A673 (cell line): ENCODE measurements around the gene PPM1F. TPM values are rescaled to one million over a fixed set of nuclear protein-coding genes. Genes with fewer than 3 reads are reported as not detected.

Experiments used
- BruUV-seq: library from RNA; stranded (reverse); fragments of 400-500 nt; replicated peaks from 2 replicates; lab custom pipeline; 2021; lab: Mats Ljungman, UMichigan
- CTCF ChIA-PET: fragments of 300-600 bp; sonication (Branson Sonifier 250); formaldehyde crosslinking; loops from one replicate; lab custom pipeline; 2022; ENCODE audit warnings: antibody characterized with exemption; lab: Charles Lee
- POLR2A ChIA-PET: fragments of 300-600 bp; sonication (Branson Sonifier 250); formaldehyde crosslinking; loops from one replicate; lab custom pipeline; 2022; ENCODE audit warnings: antibody characterized with exemption; ENCODE audit not compliant: low non-redundant PET; lab: Charles Lee
- DNase-seq: peaks from one replicate; pipeline ENCODE4 v3.0.0-alpha.2; 2015; ENCODE audit warnings: low spot score
- H3K27ac ChIP-seq: fragments of 200-600 bp; sonication (generic); 2 replicates; pipeline ENCODE4 v1.5.1; 2016; ENCODE audit warnings: mixed run types, low read depth, mild to moderate bottlenecking, mixed read lengths, antibody characterized with exemption, low read length; ENCODE audit not compliant: poor library complexity, severe bottlenecking
- H3K27me3 ChIP-seq: fragments of 200-600 bp; sonication (generic); replicated peaks from 2 replicates; pipeline ENCODE4 v1.6.1; 2017; ENCODE audit warnings: mixed run types, low read depth, mild to moderate bottlenecking, mixed read lengths, antibody characterized with exemption, low read length; ENCODE audit not compliant: insufficient read depth, poor library complexity
- H3K36me3 ChIP-seq: fragments of 200-600 bp; sonication (generic); 2 replicates; pipeline ENCODE4 v1.6.1; 2016; ENCODE audit warnings: mixed run types, mild to moderate bottlenecking, mixed read lengths, antibody characterized with exemption, low read length; ENCODE audit not compliant: insufficient read depth, poor library complexity, severe bottlenecking
- H3K4me1 ChIP-seq: fragments of 200-600 bp; sonication (generic); 2 replicates; pipeline ENCODE4 v1.6.1; 2017; ENCODE audit warnings: mixed run types, mild to moderate bottlenecking, mixed read lengths, antibody characterized with exemption, low read length; ENCODE audit not compliant: insufficient read depth, poor library complexity, severe bottlenecking
- H3K4me3 ChIP-seq: fragments of 200-600 bp; sonication (generic); 2 replicates; pipeline ENCODE4 v1.5.1; 2016; ENCODE audit warnings: low read depth, mixed run types, mild to moderate bottlenecking, mixed read lengths, low read length; ENCODE audit not compliant: poor library complexity, severe bottlenecking
- H3K9me3 ChIP-seq: fragments of 200-600 bp; sonication (generic); 2 replicates; pipeline ENCODE4 v1.6.1; 2016; ENCODE audit warnings: mixed run types, low read depth, mild to moderate bottlenecking, mixed read lengths, antibody characterized with exemption, low read length; ENCODE audit not compliant: poor library complexity, severe bottlenecking
- EZH2 ChIP-seq: fragments of 200-600 bp; sonication (generic); IDR thresholded peaks from 2 replicates; pipeline ENCODE4 v1.6.1; 2017; ENCODE audit warnings: borderline replicate concordance, low read depth, mild to moderate bottlenecking, mixed read lengths, antibody characterized with exemption, low read length; ENCODE audit not compliant: poor library complexity, severe bottlenecking
- intact Hi-C: fragments of 100-400 bp; cut with micrococcal nuclease; formaldehyde crosslinking; loops from one replicate; pipeline ENCODE4 v1.10.0; 2022; ENCODE audit not compliant: unreplicated experiment
- total RNA-seq: library from RNA; stranded (reverse); gene quantifications from 2 replicates; pipeline ENCODE4 v1.2.3, GENCODE V29; 2021
- TF ChIP-seq, protein P1 (sequence below): fragments of 300-800, 200-600 bp; sonication (generic); conservative IDR thresholded peaks from 2 replicates; pipeline ENCODE4 v1.5.1; 2017; ENCODE audit warnings: low read depth, mild to moderate bottlenecking, antibody characterized with exemption, low read length, moderate library complexity, mixed read lengths

PPM1F gene
- total RNA-seq, 1 experiment from 2014 or later = 101 TPM

GRCh38 chr22:21948824-21949568 is 3.7 kb downstream of the PPM1F start:
- Histone ChIP-seq H3K27me3 (no peaks in the 10 kb centered on the region), H3K9me3 (no peaks in the 10 kb centered on the region), H3K36me3 (peaks cover 16% of the 10 kb centered on the region), H3K4me1 (peaks cover 45% of the 10 kb centered on the region), H3K27ac (peak overlapping the region; percentile 62), H3K4me3 (no peak overlapping the region)
- POLR2A ChIA-PET = no interaction called here
- no peak for TF ChIP-seq EZH2
- TF ChIP-seq, protein P1, sequence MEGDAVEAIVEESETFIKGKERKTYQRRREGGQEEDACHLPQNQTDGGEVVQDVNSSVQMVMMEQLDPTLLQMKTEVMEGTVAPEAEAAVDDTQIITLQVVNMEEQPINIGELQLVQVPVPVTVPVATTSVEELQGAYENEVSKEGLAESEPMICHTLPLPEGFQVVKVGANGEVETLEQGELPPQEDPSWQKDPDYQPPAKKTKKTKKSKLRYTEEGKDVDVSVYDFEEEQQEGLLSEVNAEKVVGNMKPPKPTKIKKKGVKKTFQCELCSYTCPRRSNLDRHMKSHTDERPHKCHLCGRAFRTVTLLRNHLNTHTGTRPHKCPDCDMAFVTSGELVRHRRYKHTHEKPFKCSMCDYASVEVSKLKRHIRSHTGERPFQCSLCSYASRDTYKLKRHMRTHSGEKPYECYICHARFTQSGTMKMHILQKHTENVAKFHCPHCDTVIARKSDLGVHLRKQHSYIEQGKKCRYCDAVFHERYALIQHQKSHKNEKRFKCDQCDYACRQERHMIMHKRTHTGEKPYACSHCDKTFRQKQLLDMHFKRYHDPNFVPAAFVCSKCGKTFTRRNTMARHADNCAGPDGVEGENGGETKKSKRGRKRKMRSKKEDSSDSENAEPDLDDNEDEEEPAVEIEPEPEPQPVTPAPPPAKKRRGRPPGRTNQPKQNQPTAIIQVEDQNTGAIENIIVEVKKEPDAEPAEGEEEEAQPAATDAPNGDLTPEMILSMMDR = no peak
- CTCF ChIA-PET = interaction anchor here (1.2 kb wide), 1 partner anchor 10 kb away, joined by 4 read pairs; no protein-coding TSS in a partner anchor
- no peak for DNase-seq
- BruUV-seq = no TSS peak
- intact Hi-C loops = no loop called here

DNA sequence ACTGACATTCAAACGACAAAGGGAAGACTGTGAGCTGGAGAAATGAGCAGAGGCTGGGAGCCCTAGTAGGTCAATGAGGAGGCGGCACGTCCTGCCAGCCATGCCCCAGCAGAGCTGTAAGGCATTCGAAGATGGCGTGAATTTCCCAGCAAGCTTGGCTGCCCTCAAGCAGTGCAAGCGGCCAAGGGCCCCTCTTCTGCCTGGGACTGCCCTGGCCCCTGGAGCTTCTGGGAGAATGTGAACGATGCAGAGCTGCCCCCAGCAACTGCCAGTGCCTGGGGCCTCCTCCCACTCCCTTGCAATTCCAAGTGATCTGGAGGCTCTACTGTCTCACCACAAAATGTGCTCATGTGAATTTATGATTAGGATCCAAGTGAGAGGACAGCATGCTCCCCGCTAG is 4.3 kb downstream of the PPM1F start:
- TF ChIP-seq, protein P1 = no peak
- no peak for TF ChIP-seq EZH2
- Histone ChIP-seq H3K4me3 (no peak overlapping the region), H3K4me1 (peaks cover 51% of the 10 kb centered on the region), H3K9me3 (no peaks in the 10 kb centered on the region), H3K36me3 (peaks cover 22% of the 10 kb centered on the region), H3K27ac (peak overlapping the region; percentile 62), H3K27me3 (no peaks in the 10 kb centered on the region)
- BruUV-seq = no TSS peak
- POLR2A ChIA-PET = no interaction called here
- intact Hi-C loops = no loop called here
- CTCF ChIA-PET = interaction anchor here (1.2 kb wide), 1 partner anchor 10 kb away, joined by 4 read pairs; no protein-coding TSS in a partner anchor
- DNase-seq = no peak

DNA sequence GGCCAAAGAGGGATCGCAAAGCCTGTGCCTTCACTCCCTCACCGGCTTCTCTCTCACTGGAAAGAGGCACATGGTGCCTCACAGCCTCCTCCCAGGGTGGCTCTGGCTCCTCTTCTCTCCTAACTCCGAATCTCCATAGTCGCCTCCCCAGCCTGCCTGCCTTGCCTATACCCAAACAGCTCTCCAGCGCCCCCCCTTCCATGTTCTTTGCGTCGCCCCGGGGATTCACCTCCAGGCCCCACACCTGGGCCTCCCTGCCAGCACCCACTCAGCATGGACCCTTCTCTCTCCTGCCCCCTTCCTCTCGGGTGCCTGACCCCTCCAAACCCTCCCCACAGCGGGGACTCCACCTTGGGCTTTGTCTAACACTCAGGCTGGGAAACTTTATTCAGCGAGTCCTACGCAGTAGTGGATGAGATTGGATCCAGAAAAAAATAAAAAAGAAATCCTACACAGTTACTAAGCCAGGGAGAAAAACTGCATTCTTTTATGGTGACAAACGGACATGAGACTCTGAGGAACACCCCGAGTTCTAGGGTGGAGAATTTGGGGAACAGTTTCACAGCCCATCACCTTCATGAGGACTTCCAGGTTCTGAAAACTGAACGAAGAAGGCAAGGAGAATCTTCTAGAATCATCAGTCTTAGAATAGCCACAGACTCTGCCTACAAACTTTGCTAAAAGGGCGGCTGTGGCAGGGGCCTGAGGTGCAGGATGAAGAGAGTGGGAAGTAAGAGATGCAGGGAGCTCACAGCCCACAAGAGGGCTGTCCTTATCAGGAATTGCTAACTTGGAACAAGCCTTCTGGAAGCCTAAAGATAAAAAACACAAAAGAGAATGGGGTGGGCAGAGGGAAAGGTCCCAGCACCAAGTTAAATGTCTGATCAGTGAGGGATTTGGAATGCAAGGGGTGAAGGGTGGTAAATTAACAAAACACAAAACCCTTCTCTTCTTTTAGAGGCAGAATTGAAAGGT is 5.3 kb downstream of the PPM1F start:
- Histone ChIP-seq H3K9me3 (no peaks in the 10 kb centered on the region), H3K36me3 (peaks cover 22% of the 10 kb centered on the region), H3K27me3 (no peaks in the 10 kb centered on the region), H3K4me1 (peaks cover 60% of the 10 kb centered on the region), H3K27ac (peak overlapping the region; percentile 62), H3K4me3 (no peak overlapping the region)
- no TSS peak for BruUV-seq
- peak; percentile 68 for DNase-seq
- CTCF ChIA-PET = interaction anchor here (0.5 to 1.6 kb wide), 4 partner anchors 9 to 1318 kb away, joined by 3 to 7 read pairs (median 5); no protein-coding TSS in a partner anchor
- intact Hi-C loops = no loop called here
- POLR2A ChIA-PET = no interaction called here
- no peak for TF ChIP-seq EZH2
- TF ChIP-seq, protein P1 = peak; percentile 57
